Coronary artery (tissue), 2 donors: ENCODE results near the gene EXOC8.
A peak's percentile ranks its signal among the peaks of the same experiment; 100 is the strongest.

Experiments
- DNase-seq: peaks from one replicate; pipeline ENCODE4 v3.0.0-alpha.2; 2017; ENCODE audit warnings: low spot score
- H3K27ac ChIP-seq, 2 donors: fragments of 200-600 bp; sonication (generic); one replicate each; pipeline ENCODE4 v1.5.1; 2016 to 2019
- H3K4me3 ChIP-seq: fragments of 200-600 bp; sonication (generic); 2 replicates; pipeline ENCODE4 v1.5.1; 2016; ENCODE audit warnings: mild to moderate bottlenecking, moderate library complexity
- TF ChIP-seq, protein P1 (sequence below): fragments of 200-600 bp; sonication (generic); IDR thresholded peaks from one replicate; pipeline ENCODE4 v1.5.1; 2019; ENCODE audit warnings: antibody characterized with exemption

The EXOC8 gene

DNA sequence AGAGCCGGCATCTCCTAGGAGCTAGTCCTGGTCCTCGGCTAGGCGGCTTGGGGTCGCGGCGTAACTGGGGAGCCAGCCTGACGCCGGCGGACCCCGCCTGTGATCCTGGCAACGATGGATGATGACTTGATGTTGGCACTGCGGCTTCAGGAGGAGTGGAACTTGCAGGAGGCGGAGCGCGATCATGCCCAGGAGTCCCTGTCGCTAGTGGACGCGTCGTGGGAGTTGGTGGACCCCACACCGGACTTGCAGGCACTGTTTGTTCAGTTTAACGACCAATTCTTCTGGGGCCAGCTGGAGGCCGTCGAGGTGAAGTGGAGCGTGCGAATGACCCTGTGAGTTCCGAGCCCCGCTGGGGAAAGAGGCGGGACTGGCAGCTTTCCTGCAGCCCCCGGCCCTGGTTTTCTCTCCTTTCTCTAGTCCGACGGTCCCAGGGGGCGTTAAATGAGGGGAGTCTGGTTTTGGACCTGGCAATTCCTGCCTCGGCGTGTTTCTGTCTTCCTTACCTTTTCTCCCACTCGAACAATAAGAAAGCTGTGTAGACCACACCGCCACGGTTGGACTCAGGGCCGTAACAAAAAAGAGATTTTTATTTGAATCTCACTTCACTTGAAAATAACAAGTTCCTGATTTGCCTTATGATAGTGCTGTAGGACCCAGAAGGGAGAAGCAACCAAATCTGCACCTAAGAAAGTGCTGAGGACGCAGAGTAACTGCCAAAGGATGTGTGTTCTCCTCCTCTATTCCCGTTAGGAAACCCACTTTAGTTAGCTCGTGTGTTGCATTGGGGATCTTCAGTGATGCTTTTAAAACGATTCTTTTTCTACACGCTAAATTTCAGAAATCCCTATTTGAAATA, 847 bp upstream of the EXOC8 start, which contains the start of gene SPRTN:
Gene SPRTN (plus strand): TSS at position 24 of the 859 bp plus-strand sequence. CDS start 91 bp downstream, at position 115.
- DNase-seq, result peak; percentile 95
- H3K27ac ChIP-seq, result peak within 1 kb of the TSS; percentile 91 to 93
- peak within 1 kb of the TSS; percentile 92 for H3K4me3 ChIP-seq
- TF ChIP-seq, protein P1, sequence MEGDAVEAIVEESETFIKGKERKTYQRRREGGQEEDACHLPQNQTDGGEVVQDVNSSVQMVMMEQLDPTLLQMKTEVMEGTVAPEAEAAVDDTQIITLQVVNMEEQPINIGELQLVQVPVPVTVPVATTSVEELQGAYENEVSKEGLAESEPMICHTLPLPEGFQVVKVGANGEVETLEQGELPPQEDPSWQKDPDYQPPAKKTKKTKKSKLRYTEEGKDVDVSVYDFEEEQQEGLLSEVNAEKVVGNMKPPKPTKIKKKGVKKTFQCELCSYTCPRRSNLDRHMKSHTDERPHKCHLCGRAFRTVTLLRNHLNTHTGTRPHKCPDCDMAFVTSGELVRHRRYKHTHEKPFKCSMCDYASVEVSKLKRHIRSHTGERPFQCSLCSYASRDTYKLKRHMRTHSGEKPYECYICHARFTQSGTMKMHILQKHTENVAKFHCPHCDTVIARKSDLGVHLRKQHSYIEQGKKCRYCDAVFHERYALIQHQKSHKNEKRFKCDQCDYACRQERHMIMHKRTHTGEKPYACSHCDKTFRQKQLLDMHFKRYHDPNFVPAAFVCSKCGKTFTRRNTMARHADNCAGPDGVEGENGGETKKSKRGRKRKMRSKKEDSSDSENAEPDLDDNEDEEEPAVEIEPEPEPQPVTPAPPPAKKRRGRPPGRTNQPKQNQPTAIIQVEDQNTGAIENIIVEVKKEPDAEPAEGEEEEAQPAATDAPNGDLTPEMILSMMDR, result no peak

DNA sequence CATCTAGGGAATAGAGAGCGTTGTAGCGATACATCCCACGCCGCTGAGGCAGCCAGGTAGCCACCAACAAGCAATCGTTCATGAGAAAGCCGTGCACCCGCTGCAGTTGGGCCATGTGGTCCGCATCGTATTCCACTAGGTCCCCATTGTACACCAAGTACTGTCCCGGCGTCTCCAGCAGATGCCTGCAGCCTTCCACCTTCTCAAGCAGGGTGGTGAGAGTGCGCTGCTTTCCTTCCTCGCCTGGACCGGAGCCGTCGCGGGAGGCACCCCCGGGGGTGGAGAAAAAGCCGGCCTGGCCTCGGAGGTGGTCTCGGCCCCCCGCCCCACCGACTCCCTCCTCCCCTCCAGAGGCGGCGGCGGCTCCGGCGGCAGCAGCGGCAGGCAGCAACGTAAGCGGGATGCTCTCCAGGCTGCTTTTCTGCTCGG, 595 bp downstream of the EXOC8 start:
- Histone ChIP-seq H3K27ac (peak overlapping the region; percentile 91 to 93), H3K4me3 (peak overlapping the region; percentile 92)
- TF ChIP-seq, protein P1, result no peak
- DNase-seq, result no peak

DNA sequence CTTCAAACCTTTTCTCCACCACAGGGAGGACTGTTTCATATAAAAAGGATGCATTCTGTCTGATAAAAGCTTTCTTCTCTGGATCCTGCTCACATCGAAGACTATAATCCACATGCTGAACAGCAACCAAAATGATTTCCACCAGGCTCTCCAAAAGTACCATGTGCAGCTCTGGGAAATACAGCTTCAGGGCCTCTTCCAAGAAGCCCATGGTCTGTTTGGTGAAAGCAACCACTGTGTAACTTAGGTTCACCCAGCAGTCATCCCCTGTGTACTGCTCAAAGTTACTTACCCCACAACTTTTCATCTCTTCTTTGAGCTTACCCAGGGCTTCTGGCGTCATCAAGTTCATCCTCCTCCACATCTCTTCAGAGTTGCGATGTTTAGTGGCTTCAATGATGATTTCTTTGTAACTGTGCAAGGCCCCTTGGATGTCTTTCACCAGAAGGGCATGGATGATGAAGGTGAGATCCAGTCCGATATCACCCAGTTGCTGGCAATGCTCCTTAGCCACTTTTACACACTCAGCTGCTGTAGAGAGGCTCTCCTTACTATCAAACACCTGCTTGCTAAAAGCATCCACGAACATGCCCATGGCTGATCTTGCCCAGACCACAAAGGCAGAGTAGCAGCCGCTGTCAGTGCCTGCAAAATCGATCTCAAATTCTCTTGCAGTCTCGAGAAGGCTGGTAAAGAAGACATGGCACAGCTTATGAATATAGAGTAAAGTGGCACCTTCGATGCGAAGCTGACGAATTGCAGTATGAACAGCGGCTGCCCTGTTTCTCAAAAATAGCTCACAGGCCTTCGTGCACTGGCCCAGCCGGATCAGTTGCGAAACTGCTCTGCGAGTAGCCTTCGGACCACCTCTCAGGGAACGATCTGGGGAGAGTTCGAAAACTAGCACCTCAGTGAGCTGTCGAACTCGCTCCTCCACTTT, 1.7 kb downstream of the EXOC8 start:
- DNase-seq, result no peak
- TF ChIP-seq, protein P1, result no peak
- no peak overlapping the region for H3K27ac ChIP-seq

DNA sequence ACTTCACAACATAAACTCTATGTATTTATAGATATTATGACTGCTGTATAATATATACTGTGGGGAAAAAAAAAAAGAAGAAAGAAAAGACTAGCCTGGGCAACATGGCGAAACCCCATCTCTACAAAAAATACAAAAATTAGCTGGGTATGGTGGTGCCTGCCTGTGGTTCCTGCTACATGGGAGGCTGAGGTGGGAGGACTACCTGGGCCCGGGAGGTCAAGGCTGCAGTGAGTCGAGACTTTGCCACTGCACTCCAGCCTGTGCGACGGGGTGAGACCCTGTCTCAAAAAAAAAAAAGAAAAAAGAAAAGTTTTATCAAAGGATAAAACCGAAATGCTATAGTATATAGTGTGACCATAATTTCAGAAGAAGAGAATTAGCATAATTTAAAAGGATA, 2.7 kb downstream of the EXOC8 start:
- Histone ChIP-seq H3K27ac (no peak overlapping the region), H3K4me3 (peak overlapping the region; percentile 92)
- DNase-seq, result no peak
- TF ChIP-seq, protein P1, result no peak

More for the DNA sequence above, 1.7 kb downstream of the EXOC8 start:
- H3K4me3 ChIP-seq, result peak overlapping the region; percentile 92

DNA sequence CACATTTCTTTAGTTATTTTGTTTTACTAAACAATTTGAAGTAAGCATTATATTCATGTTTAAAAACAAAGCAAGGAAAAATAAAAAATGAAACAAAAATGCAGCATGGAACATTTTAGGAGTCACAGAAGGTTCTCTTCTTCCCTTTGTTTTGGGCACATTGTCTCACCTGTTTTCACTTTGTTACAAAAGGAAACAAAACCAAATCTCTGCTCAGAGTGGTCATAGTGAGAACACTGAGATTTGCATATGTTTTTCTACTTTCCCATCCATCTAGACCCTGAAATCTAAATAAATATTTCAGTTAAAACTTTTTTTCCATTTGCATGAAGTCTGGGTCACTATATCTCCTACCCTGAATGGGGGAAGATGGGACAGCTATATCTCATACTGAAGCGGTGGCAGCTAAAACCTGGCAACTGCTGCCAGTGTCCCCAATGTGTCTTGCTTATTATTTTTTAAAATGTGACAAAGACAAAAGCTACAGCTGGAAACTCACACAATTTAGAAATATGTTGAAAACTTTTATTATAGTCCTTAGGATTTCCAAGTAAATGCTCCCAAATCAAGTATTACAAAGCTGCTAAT, 3.5 kb downstream of the EXOC8 start:
- no peak for DNase-seq
- peak overlapping the region; percentile 92 for H3K4me3 ChIP-seq
- H3K27ac ChIP-seq, result no peak overlapping the region
- TF ChIP-seq, protein P1, result no peak

DNA sequence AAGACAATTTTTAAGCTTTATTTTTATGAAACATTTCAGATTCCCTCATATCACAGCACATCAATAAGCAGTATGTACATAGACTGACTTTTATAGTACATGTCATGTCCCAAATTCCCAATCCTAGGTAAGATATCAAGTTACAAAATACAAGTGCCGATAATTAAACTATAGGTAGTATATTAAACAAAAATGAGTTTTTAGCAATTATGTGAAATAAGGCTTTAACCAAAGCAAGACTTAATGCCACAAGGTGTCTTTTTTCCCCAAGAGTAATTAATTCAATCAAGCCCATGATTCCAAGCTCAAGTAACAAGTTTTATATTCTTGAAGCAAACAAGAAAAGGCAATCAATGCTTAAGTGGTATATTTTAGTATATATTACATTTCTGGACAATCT, 4.9 kb downstream of the EXOC8 start:
- Histone ChIP-seq H3K27ac (no peak overlapping the region), H3K4me3 (peak overlapping the region; percentile 92)
- no peak for DNase-seq
- TF ChIP-seq, protein P1, result no peak
